Suppressor macrophage treated with lipopolysaccharide for 1 hour (primary cell): ENCODE data around the gene PGBD5.
"Not testable (repeated sequence)": the region's sequence is repeated elsewhere in the genome, so short reads cannot be mapped to it uniquely, and the experiment has no call there.

Source experiments
- DNase-seq, 3 donors: peaks; one replicate each; pipeline ENCODE4 v3.0.0-alpha.2; 2020 to 2022

PGBD5 gene

GRCh38 chr1:230424391-230425251, 1.5 kb downstream of the PGBD5 start:
- peak in 2 of 3 donors; percentile 30 to 48 for DNase-seq

GRCh38 chr1:230423951-230424350, 2.2 kb downstream of the PGBD5 start:
- no peak for DNase-seq

GRCh38 chr1:230423261-230423660, 2.9 kb downstream of the PGBD5 start:
- DNase-seq = no peak

GRCh38 chr1:230422221-230422981, 3.7 kb downstream of the PGBD5 start:
- no peak for DNase-seq

- peak in 1 of 3 donors; percentile 6 for DNase-seq
Observed at GRCh38 chr1:230421481-230421880, 4.7 kb downstream of the PGBD5 start.

GRCh38 chr1:230420372-230420771, 5.8 kb downstream of the PGBD5 start:
- DNase-seq = not testable (repeated sequence)

GRCh38 chr1:230416430-230416829, 9.7 kb downstream of the PGBD5 start:
- DNase-seq = no peak

GRCh38 chr1:230415405-230416132, 10.6 kb downstream of the PGBD5 start:
- peak in 2 of 3 donors; percentile 24 to 36 for DNase-seq

GRCh38 chr1:230414694-230415093, 11.4 kb downstream of the PGBD5 start:
- no peak for DNase-seq

- no peak for DNase-seq
Observed at GRCh38 chr1:230414102-230414501, 12.0 kb downstream of the PGBD5 start.

- no peak for DNase-seq
Observed at GRCh38 chr1:230413061-230413460, 13.1 kb downstream of the PGBD5 start.

GRCh38 chr1:230408971-230409370, 17.2 kb downstream of the PGBD5 start:
- no peak for DNase-seq

- no peak for DNase-seq
Observed at GRCh38 chr1:230407351-230407750, 18.8 kb downstream of the PGBD5 start.

- DNase-seq = not testable (repeated sequence)
Observed at GRCh38 chr1:230406727-230407126, 19.4 kb downstream of the PGBD5 start.

GRCh38 chr1:230403442-230403841, 22.7 kb downstream of the PGBD5 start:
- DNase-seq = no peak

- DNase-seq = no peak
Observed at GRCh38 chr1:230401763-230402294, 24.3 kb downstream of the PGBD5 start.

GRCh38 chr1:230401101-230401500, 25.0 kb downstream of the PGBD5 start:
- no peak for DNase-seq

- DNase-seq = no peak
Observed at GRCh38 chr1:230400007-230400344, 26.2 kb downstream of the PGBD5 start.

GRCh38 chr1:230399321-230400006, 26.7 kb downstream of the PGBD5 start:
- DNase-seq = no peak

- DNase-seq = no peak
Observed at GRCh38 chr1:230398856-230399255, 27.3 kb downstream of the PGBD5 start.

- no peak for DNase-seq
Observed at GRCh38 chr1:230396966-230397365, 29.2 kb downstream of the PGBD5 start.

GRCh38 chr1:230395932-230396331, 30.2 kb downstream of the PGBD5 start:
- DNase-seq = no peak

GRCh38 chr1:230394741-230395140, 31.4 kb downstream of the PGBD5 start:
- no peak for DNase-seq
